ENCODE measurements around the gene ANO1.

ANO1 gene

GRCh38 chr11:70134490-70134889 lies 56.4 kb downstream of the ANO1 start:
- TF ChIP-seq CTCF (conservative IDR thresholded peaks at IDR 0.05): no peak
- H3K27ac ChIP-seq: no peak overlapping the region

GRCh38 chr11:70135142-70135541 lies 57.0 kb downstream of the ANO1 start:
- no peak overlapping the region for H3K27ac ChIP-seq
- TF ChIP-seq CTCF (conservative IDR thresholded peaks at IDR 0.05): no peak

- no peak overlapping the region for H3K27ac ChIP-seq
- no peak for TF ChIP-seq CTCF (conservative IDR thresholded peaks at IDR 0.05)
Observed at GRCh38 chr11:70135625-70136059, 57.5 kb downstream of the ANO1 start.

- H3K27ac ChIP-seq: no peak overlapping the region
Observed at GRCh38 chr11:70137383-70137782, 59.3 kb downstream of the ANO1 start.

DNA sequence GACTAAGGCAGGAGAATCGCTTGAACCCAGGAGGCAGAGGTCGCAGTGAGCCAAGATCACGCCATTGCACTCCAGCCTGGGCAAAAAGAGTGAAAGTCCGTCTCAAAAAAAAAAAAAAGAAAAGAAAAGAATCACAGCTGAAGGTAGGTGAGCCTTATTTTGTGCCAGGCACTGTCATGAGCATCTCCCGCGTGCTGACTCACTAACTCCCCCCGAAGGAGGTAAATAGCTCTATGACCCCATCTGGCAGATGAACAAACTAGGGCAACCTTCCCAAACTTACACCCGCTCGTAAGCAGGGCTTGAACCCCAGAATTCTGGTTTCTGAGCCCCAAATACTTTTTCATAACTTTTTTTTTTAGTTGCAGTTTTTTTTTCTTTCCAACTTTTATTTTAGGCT lies 60.3 kb downstream of the ANO1 start:
- no peak for TF ChIP-seq CTCF (conservative IDR thresholded peaks at IDR 0.05)

More at GRCh38 chr11:70137383-70137782, 59.3 kb downstream of the ANO1 start:
- no peak for TF ChIP-seq CTCF (conservative IDR thresholded peaks at IDR 0.05)

GRCh38 chr11:70139785-70140410 lies 61.8 kb downstream of the ANO1 start:
- no peak overlapping the region for H3K27ac ChIP-seq
- TF ChIP-seq CTCF (conservative IDR thresholded peaks at IDR 0.05): no peak

More for the DNA sequence above, 60.3 kb downstream of the ANO1 start:
- H3K27ac ChIP-seq: no peak overlapping the region

DNA sequence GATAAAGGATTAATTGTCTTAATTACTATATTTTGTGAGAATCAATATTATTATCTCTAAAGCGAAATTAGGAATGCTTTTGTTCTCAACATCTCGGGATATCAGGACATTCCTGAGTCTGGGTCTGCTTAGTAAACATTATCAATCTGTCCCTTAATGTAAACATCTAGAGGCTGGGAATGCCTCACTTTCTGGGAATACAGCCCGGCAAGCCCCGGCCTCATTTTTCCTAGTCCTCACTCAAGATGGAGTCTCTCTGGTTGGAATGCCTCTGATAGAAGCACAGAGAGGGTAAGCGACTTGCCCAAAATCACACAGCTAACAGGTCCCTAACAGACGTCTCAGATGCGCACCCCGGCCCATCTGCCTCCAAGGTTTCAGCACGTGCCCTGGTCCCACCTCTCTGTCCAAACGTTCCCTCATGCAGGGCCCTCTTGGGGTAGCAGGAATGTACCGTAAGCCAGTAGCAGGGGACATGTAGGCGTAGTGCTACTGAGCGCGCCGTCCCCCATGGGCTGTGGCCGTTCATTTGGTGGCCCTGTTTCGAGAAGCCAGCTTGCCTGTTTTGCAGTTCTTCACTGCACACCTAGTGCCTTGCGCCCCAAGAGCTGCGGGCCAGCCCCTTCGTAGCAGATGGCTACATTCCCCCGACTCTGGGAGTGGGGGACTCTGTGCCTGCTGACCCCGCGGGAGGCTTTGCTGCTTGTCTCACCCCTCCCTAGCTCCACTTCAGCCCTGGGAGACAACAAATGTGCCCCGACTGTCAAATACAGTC lies 62.8 kb downstream of the ANO1 start:
- no peak for TF ChIP-seq CTCF (conservative IDR thresholded peaks at IDR 0.05)
- H3K27ac ChIP-seq: no peak overlapping the region

Data from VCaP (cell line).